Trophoblast cell (in vitro differentiated cells and primary cell): ENCODE data around the gene TBC1D22A.

Experiments
- DNase-seq, 2 donors: peaks; one replicate each; pipeline ENCODE4 v3.0.0-alpha.2; 2016
- H2AFZ ChIP-seq: 2 replicates; pipeline ENCODE4 v1.6.1; 2013; ENCODE audit warnings: low read length, moderate library complexity, mild to moderate bottlenecking; ENCODE audit not compliant: insufficient read depth, poor library complexity
- H2AK5ac ChIP-seq: 2 replicates; pipeline ENCODE4 v1.6.1; 2013; ENCODE audit warnings: mild to moderate bottlenecking, low read length
- H2BK120ac ChIP-seq: 2 replicates; pipeline ENCODE4 v1.6.1; 2013; ENCODE audit warnings: low read length, mild to moderate bottlenecking, moderate library complexity; ENCODE audit not compliant: insufficient read depth, poor library complexity
- H2BK12ac ChIP-seq: 2 replicates; pipeline ENCODE4 v1.6.1; 2013; ENCODE audit warnings: mild to moderate bottlenecking, low read length, moderate library complexity
- H2BK5ac ChIP-seq: 2 replicates; pipeline ENCODE4 v1.6.1; 2013; ENCODE audit warnings: low read length, low read depth, moderate library complexity, mild to moderate bottlenecking; ENCODE audit not compliant: poor library complexity
- H3K14ac ChIP-seq: 2 replicates; pipeline ENCODE4 v1.6.1; 2013; ENCODE audit warnings: mild to moderate bottlenecking, low read length
- H3K18ac ChIP-seq: 2 replicates; pipeline ENCODE4 v1.6.1; 2013; ENCODE audit warnings: mild to moderate bottlenecking, low read length
- H3K23ac ChIP-seq: 2 replicates; pipeline ENCODE4 v1.6.1; 2013; ENCODE audit warnings: low read length
- H3K27ac ChIP-seq: 2 replicates; pipeline ENCODE4 v1.5.1; 2013; ENCODE audit warnings: low read depth, mild to moderate bottlenecking, inconsistent platforms, low read length, moderate library complexity
- H3K27me3 ChIP-seq: 2 replicates; pipeline ENCODE4 v1.6.1; 2013; ENCODE audit warnings: inconsistent platforms, mild to moderate bottlenecking, low read length, moderate library complexity; ENCODE audit not compliant: insufficient read depth
- H3K36me3 ChIP-seq, 2 experiments: 1 replicate in 1 of 2; 2 replicates in 1 of 2; pipeline ENCODE4 v1.6.1; 2013; ENCODE audit warnings: low read length in 2 of 2, mild to moderate bottlenecking in 2 of 2, moderate library complexity in 1 of 2; ENCODE audit not compliant: insufficient read depth in 2 of 2, control insufficient read depth in 1 of 2
- H3K4ac ChIP-seq: 2 replicates; pipeline ENCODE4 v1.6.1; 2013; ENCODE audit warnings: low read depth, mild to moderate bottlenecking, low read length, moderate library complexity
- H3K4me1 ChIP-seq, 2 experiments: 1 replicate in 1 of 2; 2 replicates in 1 of 2; pipeline ENCODE4 v1.6.1; 2013; ENCODE audit warnings: low read length in 2 of 2, mild to moderate bottlenecking in 2 of 2, moderate library complexity in 1 of 2; ENCODE audit not compliant: insufficient read depth in 2 of 2, control insufficient read depth in 1 of 2
- H3K4me2 ChIP-seq: 2 replicates; pipeline ENCODE4 v1.6.1; 2013; ENCODE audit warnings: inconsistent platforms, mild to moderate bottlenecking, low read length, moderate library complexity
- H3K4me3 ChIP-seq: 2 replicates; pipeline ENCODE4 v1.5.1; 2013; ENCODE audit warnings: mild to moderate bottlenecking, low read depth, low read length, inconsistent platforms
- H3K79me1 ChIP-seq: one replicate; pipeline ENCODE4 v1.6.1; 2013; ENCODE audit warnings: low read length
- H3K79me2 ChIP-seq: 2 replicates; pipeline ENCODE4 v1.6.1; 2013; ENCODE audit warnings: low read length, mild to moderate bottlenecking; ENCODE audit not compliant: control insufficient read depth, insufficient read depth, poor library complexity
- H3K9ac ChIP-seq: 2 replicates; pipeline ENCODE4 v1.6.1; 2013; ENCODE audit warnings: mild to moderate bottlenecking, low read length
- H3K9me3 ChIP-seq: 2 replicates; pipeline ENCODE4 v1.6.1; 2013; ENCODE audit warnings: low read depth, mild to moderate bottlenecking, control low read depth, inconsistent platforms, low read length; ENCODE audit not compliant: insufficient read depth
- H4K12ac ChIP-seq: 2 replicates; pipeline ENCODE4 v1.6.1; 2013; ENCODE audit warnings: low read depth, mild to moderate bottlenecking, low read length, moderate library complexity
- H4K8ac ChIP-seq: 2 replicates; pipeline ENCODE4 v1.6.1; 2013; ENCODE audit warnings: low read depth, mild to moderate bottlenecking, low read length, moderate library complexity
- H4K91ac ChIP-seq: one replicate; pipeline ENCODE4 v1.6.1; 2013; ENCODE audit warnings: low read depth, mild to moderate bottlenecking, low read length, moderate library complexity
- WGBS: extraction: QIAGEN DNeasy Blood & Tissue Kit; methylation state at CpG from one replicate; pipeline ENCODE4 v1.1.7; 2013; ENCODE audit warnings: missing lambda C conversion rate; ENCODE audit not compliant: insufficient read length, insufficient coverage; ENCODE audit errors: extremely low coverage; 5-methylcytosine and 5-hydroxymethylcytosine counted together

The TBC1D22A gene

GRCh38 chr22:46788441-46789172 lies 26.2 kb downstream of the TBC1D22A start:
- peaks cover 12 to 14% of the 10 kb centered on the region in 2 experiments for H3K36me3 ChIP-seq
- H2AFZ ChIP-seq: no peak overlapping the region
- H3K23ac ChIP-seq: no peak overlapping the region
- no peak overlapping the region for H3K4ac ChIP-seq
- no peak for DNase-seq
- H2AK5ac ChIP-seq: no peak overlapping the region
- no peaks in the 10 kb centered on the region for H3K79me1 ChIP-seq
- H3K9me3 ChIP-seq: no peaks in the 10 kb centered on the region
- H3K79me2 ChIP-seq: peaks cover 1% of the 10 kb centered on the region
- H4K12ac ChIP-seq: no peak overlapping the region
- no peak overlapping the region for H3K4me3 ChIP-seq
- WGBS: no CpG with 5 or more reads among the region's 9 CpGs
- H3K27ac ChIP-seq: no peak overlapping the region
- H3K27me3 ChIP-seq: no peaks in the 10 kb centered on the region
- no peak overlapping the region for H2BK120ac ChIP-seq
- H3K9ac ChIP-seq: no peak overlapping the region
- H3K18ac ChIP-seq: no peak overlapping the region
- no peaks in the 10 kb centered on the region for H3K4me1 ChIP-seq
- no peak overlapping the region for H2BK12ac ChIP-seq
- no peak overlapping the region for H3K14ac ChIP-seq
- H2BK5ac ChIP-seq: no peak overlapping the region
- no peak overlapping the region for H4K91ac ChIP-seq
- H4K8ac ChIP-seq: no peak overlapping the region
- no peak overlapping the region for H3K4me2 ChIP-seq

- Histone ChIP-seq H3K9me3 (no peaks in the 10 kb centered on the region), H2BK5ac (no peak overlapping the region), H4K8ac (no peak overlapping the region), H3K79me2 (peaks cover 1% of the 10 kb centered on the region), H3K23ac (no peak overlapping the region), H2AK5ac (no peak overlapping the region), H3K4me2 (no peak overlapping the region), H3K14ac (no peak overlapping the region), H2BK120ac (no peak overlapping the region), H3K27ac (no peak overlapping the region), H3K9ac (no peak overlapping the region), H2BK12ac (no peak overlapping the region), H2AFZ (no peak overlapping the region), H3K27me3 (no peaks in the 10 kb centered on the region), H3K79me1 (no peaks in the 10 kb centered on the region), H3K36me3 (peaks cover 22 to 24% of the 10 kb centered on the region in 2 experiments), H3K4ac (no peak overlapping the region), H4K12ac (no peak overlapping the region), H4K91ac (no peak overlapping the region), H3K18ac (no peak overlapping the region), H3K4me3 (no peak overlapping the region), H3K4me1 (no peaks in the 10 kb centered on the region)
- WGBS: no CpG with 5 or more reads among the region's 10 CpGs
- DNase-seq: no peak
These were observed 27.5 kb downstream of the TBC1D22A start for GRCh38 chr22:46789992-46790391.

- H3K27me3 ChIP-seq: no peaks in the 10 kb centered on the region
These were observed 28.8 kb downstream of the TBC1D22A start for GRCh38 chr22:46791201-46791731.

GRCh38 chr22:46792061-46792796 lies 29.8 kb downstream of the TBC1D22A start:
- Histone ChIP-seq H2BK12ac (no peak overlapping the region), H4K91ac (no peak overlapping the region), H4K12ac (no peak overlapping the region), H3K14ac (no peak overlapping the region), H3K9ac (no peak overlapping the region), H2AFZ (no peak overlapping the region), H2BK5ac (no peak overlapping the region), H3K23ac (no peak overlapping the region), H4K8ac (no peak overlapping the region), H3K4me2 (no peak overlapping the region), H2AK5ac (no peak overlapping the region), H3K18ac (peak overlapping the region; percentile 21), H3K79me1 (no peaks in the 10 kb centered on the region), H3K27ac (no peak overlapping the region), H3K4me3 (no peak overlapping the region), H3K27me3 (no peaks in the 10 kb centered on the region), H2BK120ac (no peak overlapping the region), H3K79me2 (no peaks in the 10 kb centered on the region), H3K9me3 (no peaks in the 10 kb centered on the region), H3K36me3 (peaks cover 24 to 30% of the 10 kb centered on the region in 2 experiments), H3K4me1 (no peaks in the 10 kb centered on the region), H3K4ac (no peak overlapping the region)
- no peak for DNase-seq
- no CpG with 5 or more reads among the region's 20 CpGs for WGBS

More at GRCh38 chr22:46791201-46791731, 28.8 kb downstream of the TBC1D22A start:
- H3K36me3 ChIP-seq: peaks cover 24% of the 10 kb centered on the region in 2 experiments
- no peak overlapping the region for H3K4me3 ChIP-seq
- H4K12ac ChIP-seq: no peak overlapping the region
- no peak overlapping the region for H2AFZ ChIP-seq
- no peaks in the 10 kb centered on the region for H3K9me3 ChIP-seq
- no peak overlapping the region for H3K27ac ChIP-seq
- no peaks in the 10 kb centered on the region for H3K79me2 ChIP-seq
- no peak overlapping the region for H2BK5ac ChIP-seq
- no peak overlapping the region for H4K8ac ChIP-seq
- H2BK120ac ChIP-seq: no peak overlapping the region
- no peak overlapping the region for H2AK5ac ChIP-seq
- no peak overlapping the region for H3K23ac ChIP-seq
- H4K91ac ChIP-seq: no peak overlapping the region
- H2BK12ac ChIP-seq: no peak overlapping the region
- DNase-seq: peak in 1 of 2 donors; percentile 26
- H3K18ac ChIP-seq: no peak overlapping the region
- no peaks in the 10 kb centered on the region for H3K4me1 ChIP-seq
- no peak overlapping the region for H3K4me2 ChIP-seq
- no peak overlapping the region for H3K4ac ChIP-seq
- H3K79me1 ChIP-seq: no peaks in the 10 kb centered on the region
- H3K9ac ChIP-seq: no peak overlapping the region
- no CpG with 5 or more reads among the region's 13 CpGs for WGBS
- no peak overlapping the region for H3K14ac ChIP-seq
